NT2/D1 (cell line): Measurements from ENCODE around the gene PRDM15.

ENCODE experiments used
- SUZ12 ChIP-seq: IDR thresholded peaks from 2 replicates; pipeline ENCODE4 v1.6.1; 2011; ENCODE audit not compliant: insufficient read length, insufficient read depth; ENCODE audit errors: extremely low read depth
- ZNF274 ChIP-seq: IDR thresholded peaks from 2 replicates; pipeline ENCODE4 v1.6.1; 2011; ENCODE audit warnings: mild to moderate bottlenecking, low read depth, low read length

DNA sequence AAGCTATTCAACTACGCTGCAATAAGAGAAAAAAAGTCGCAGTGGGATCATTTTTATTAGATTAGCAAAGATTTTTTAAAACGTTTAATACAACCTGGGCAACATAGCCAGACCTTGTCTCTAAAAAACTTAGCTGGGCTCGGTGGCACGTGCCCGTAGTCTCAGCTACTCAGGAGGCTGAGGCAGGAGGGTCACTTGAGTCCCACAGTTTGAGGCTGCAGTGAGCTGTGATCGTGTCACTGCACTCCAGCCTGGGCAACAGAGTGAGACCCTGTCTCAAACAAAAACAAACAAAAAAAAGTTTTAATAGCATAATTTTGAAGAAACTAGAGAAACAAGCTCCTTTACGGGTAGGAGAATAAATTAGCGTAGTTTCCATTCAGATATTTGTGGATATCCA, 1.0 kb upstream of the PRDM15 start:
- TF ChIP-seq SUZ12 (no peak), ZNF274 (no peak)
